ENCODE results near the gene HOXB6. TPM values are rescaled to one million over a fixed set of nuclear protein-coding genes. Genes with fewer than 3 reads are reported as not detected.

HOXB6 gene
- total RNA-seq, 1 donor from 2014 or later, result 0.52 TPM

- Mint-ChIP-seq H3K4me3 (ENCODE audit: low read depth) (no peak overlapping the region), H3K9me3 (no peaks in the 10 kb centered on the region), H3K27me3 (ENCODE audit: low read depth) (peaks cover 79% of the 10 kb centered on the region), H3K4me1 (ENCODE audit: low read depth) (peaks cover 14% of the 10 kb centered on the region), H3K36me3 (ENCODE audit: low read depth) (no peaks in the 10 kb centered on the region), H3K27ac (no peak overlapping the region)
- intact Hi-C loops (cut with micrococcal nuclease), result loop anchor here (10.0 kb wide), 1 partner anchor 871 kb away; the partner anchor contains the start of gene NGFR
- no peak for DNase-seq (ENCODE audit: low spot score)
Measured at GRCh38 chr17:48624118-48624517, 19.3 kb upstream of the HOXB6 start.

- H3K4me1 Mint-ChIP-seq (ENCODE audit: low read depth), result peaks cover 16% of the 10 kb centered on the region
- H3K27me3 Mint-ChIP-seq (ENCODE audit: low read depth), result peaks cover 79% of the 10 kb centered on the region
- no peak overlapping the region for H3K27ac Mint-ChIP-seq
- no peak overlapping the region for H3K4me3 Mint-ChIP-seq (ENCODE audit: low read depth)
- no peak for DNase-seq (ENCODE audit: low spot score)
- H3K9me3 Mint-ChIP-seq, result no peaks in the 10 kb centered on the region
- H3K36me3 Mint-ChIP-seq (ENCODE audit: low read depth), result no peaks in the 10 kb centered on the region
- intact Hi-C loops (cut with micrococcal nuclease), result loop anchor here (10.0 kb wide), 1 partner anchor 871 kb away; the partner anchor contains the start of gene NGFR
Measured at GRCh38 chr17:48623583-48623982, 18.8 kb upstream of the HOXB6 start.

- Mint-ChIP-seq H3K4me1 (ENCODE audit: low read depth) (peaks cover 20% of the 10 kb centered on the region), H3K4me3 (ENCODE audit: low read depth) (no peak overlapping the region), H3K9me3 (no peaks in the 10 kb centered on the region), H3K36me3 (ENCODE audit: low read depth) (no peaks in the 10 kb centered on the region), H3K27me3 (ENCODE audit: low read depth) (peaks cover 77% of the 10 kb centered on the region), H3K27ac (no peak overlapping the region)
- intact Hi-C loops (cut with micrococcal nuclease), result loop anchor here (10.0 kb wide), 1 partner anchor 872 kb away; the partner anchor contains the start of gene NGFR
- DNase-seq (ENCODE audit: low spot score), result no peak
Measured at GRCh38 chr17:48622857-48623256, 18.1 kb upstream of the HOXB6 start.

GRCh38 chr17:48621410-48622392 lies 16.9 kb upstream of the HOXB6 start:
- Mint-ChIP-seq H3K27me3 (ENCODE audit: low read depth) (peaks cover 79% of the 10 kb centered on the region), H3K9me3 (no peaks in the 10 kb centered on the region), H3K4me1 (ENCODE audit: low read depth) (peaks cover 23% of the 10 kb centered on the region), H3K27ac (no peak overlapping the region), H3K4me3 (ENCODE audit: low read depth) (no peak overlapping the region), H3K36me3 (ENCODE audit: low read depth) (no peaks in the 10 kb centered on the region)
- intact Hi-C loops (cut with micrococcal nuclease), result loop anchor here (10.0 kb wide), 1 partner anchor 873 kb away; the partner anchor contains the start of gene NGFR
- DNase-seq (ENCODE audit: low spot score), result no peak

- H3K9me3 Mint-ChIP-seq, result no peaks in the 10 kb centered on the region
- H3K27ac Mint-ChIP-seq, result no peak overlapping the region
- DNase-seq (ENCODE audit: low spot score), result no peak
- peaks cover 85% of the 10 kb centered on the region for H3K27me3 Mint-ChIP-seq (ENCODE audit: low read depth)
- no peaks in the 10 kb centered on the region for H3K36me3 Mint-ChIP-seq (ENCODE audit: low read depth)
- peaks cover 20% of the 10 kb centered on the region for H3K4me1 Mint-ChIP-seq (ENCODE audit: low read depth)
- intact Hi-C loops (cut with micrococcal nuclease), result loop anchor here (10.0 kb wide), 1 partner anchor 874 kb away; the partner anchor contains the start of gene NGFR
- H3K4me3 Mint-ChIP-seq (ENCODE audit: low read depth), result no peak overlapping the region
Measured at GRCh38 chr17:48620461-48621139, 15.8 kb upstream of the HOXB6 start.

- H3K27ac Mint-ChIP-seq, result no peak overlapping the region
- no peak for DNase-seq (ENCODE audit: low spot score)
- H3K4me3 Mint-ChIP-seq (ENCODE audit: low read depth), result no peak overlapping the region
- H3K4me1 Mint-ChIP-seq (ENCODE audit: low read depth), result peaks cover 23% of the 10 kb centered on the region
- H3K27me3 Mint-ChIP-seq (ENCODE audit: low read depth), result peaks cover 88% of the 10 kb centered on the region
- no peaks in the 10 kb centered on the region for H3K36me3 Mint-ChIP-seq (ENCODE audit: low read depth)
- intact Hi-C loops (cut with micrococcal nuclease), result loop anchor here (10.0 kb wide), 2 partner anchors 875 to 1345 kb away; partner anchors contain the start of genes DLX4 and NGFR
- no peaks in the 10 kb centered on the region for H3K9me3 Mint-ChIP-seq
Measured at GRCh38 chr17:48619826-48620449, 15.2 kb upstream of the HOXB6 start.

- peak; percentile 77 for DNase-seq (ENCODE audit: low spot score)
- intact Hi-C loops (cut with micrococcal nuclease), result loop anchor here (1.0 to 10.0 kb wide), 3 partner anchors 21 to 1346 kb away; partner anchors contain the start of gene DLX4
- Mint-ChIP-seq H3K27ac (peak overlapping the region; percentile 14), H3K4me3 (ENCODE audit: low read depth) (no peak overlapping the region), H3K4me1 (ENCODE audit: low read depth) (peaks cover 27% of the 10 kb centered on the region), H3K27me3 (ENCODE audit: low read depth) (peaks cover 87% of the 10 kb centered on the region), H3K36me3 (ENCODE audit: low read depth) (no peaks in the 10 kb centered on the region), H3K9me3 (no peaks in the 10 kb centered on the region)
Measured at GRCh38 chr17:48618256-48618896, 13.6 kb upstream of the HOXB6 start.

GRCh38 chr17:48617471-48618255 lies 12.9 kb upstream of the HOXB6 start:
- peaks cover 29% of the 10 kb centered on the region for H3K4me1 Mint-ChIP-seq (ENCODE audit: low read depth)
- H3K9me3 Mint-ChIP-seq, result no peaks in the 10 kb centered on the region
- no peak overlapping the region for H3K27ac Mint-ChIP-seq
- peaks cover 85% of the 10 kb centered on the region for H3K27me3 Mint-ChIP-seq (ENCODE audit: low read depth)
- no peak overlapping the region for H3K4me3 Mint-ChIP-seq (ENCODE audit: low read depth)
- no peak for DNase-seq (ENCODE audit: low spot score)
- intact Hi-C loops (cut with micrococcal nuclease), result loop anchor here (1.0 to 10.0 kb wide), 3 partner anchors 20 to 1347 kb away; partner anchors contain the start of gene DLX4
- H3K36me3 Mint-ChIP-seq (ENCODE audit: low read depth), result no peaks in the 10 kb centered on the region

GRCh38 chr17:48616717-48617470 lies 12.1 kb upstream of the HOXB6 start:
- intact Hi-C loops (cut with micrococcal nuclease), result loop anchor here (10.0 kb wide), 1 partner anchor 1348 kb away; the partner anchor contains the start of gene DLX4
- peaks cover 33% of the 10 kb centered on the region for H3K4me1 Mint-ChIP-seq (ENCODE audit: low read depth)
- DNase-seq (ENCODE audit: low spot score), result no peak
- H3K36me3 Mint-ChIP-seq (ENCODE audit: low read depth), result no peaks in the 10 kb centered on the region
- H3K27me3 Mint-ChIP-seq (ENCODE audit: low read depth), result peaks cover 84% of the 10 kb centered on the region
- H3K27ac Mint-ChIP-seq, result no peak overlapping the region
- H3K9me3 Mint-ChIP-seq, result no peaks in the 10 kb centered on the region
- H3K4me3 Mint-ChIP-seq (ENCODE audit: low read depth), result no peak overlapping the region

GRCh38 chr17:48615963-48616716 lies 11.4 kb upstream of the HOXB6 start:
- H3K27me3 Mint-ChIP-seq (ENCODE audit: low read depth), result peaks cover 85% of the 10 kb centered on the region
- no peak overlapping the region for H3K27ac Mint-ChIP-seq
- H3K9me3 Mint-ChIP-seq, result no peaks in the 10 kb centered on the region
- intact Hi-C loops (cut with micrococcal nuclease), result loop anchor here (10.0 kb wide), 1 partner anchor 1349 kb away; the partner anchor contains the start of gene DLX4
- no peak overlapping the region for H3K4me3 Mint-ChIP-seq (ENCODE audit: low read depth)
- no peaks in the 10 kb centered on the region for H3K36me3 Mint-ChIP-seq (ENCODE audit: low read depth)
- H3K4me1 Mint-ChIP-seq (ENCODE audit: low read depth), result peaks cover 40% of the 10 kb centered on the region
- no peak for DNase-seq (ENCODE audit: low spot score)
